GM19240 (cell line): ENCODE data around the gene CNGB1.
"Not testable (repeated sequence)": the region's sequence is repeated elsewhere in the genome, so short reads cannot be mapped to it uniquely, and the experiment has no call there.

ENCODE experiments used
- DNase-seq: peaks from one replicate; pipeline ENCODE4 v3.0.0; 2011; ENCODE audit warnings: low spot score; ENCODE audit not compliant: insufficient read length

The CNGB1 gene

DNA sequence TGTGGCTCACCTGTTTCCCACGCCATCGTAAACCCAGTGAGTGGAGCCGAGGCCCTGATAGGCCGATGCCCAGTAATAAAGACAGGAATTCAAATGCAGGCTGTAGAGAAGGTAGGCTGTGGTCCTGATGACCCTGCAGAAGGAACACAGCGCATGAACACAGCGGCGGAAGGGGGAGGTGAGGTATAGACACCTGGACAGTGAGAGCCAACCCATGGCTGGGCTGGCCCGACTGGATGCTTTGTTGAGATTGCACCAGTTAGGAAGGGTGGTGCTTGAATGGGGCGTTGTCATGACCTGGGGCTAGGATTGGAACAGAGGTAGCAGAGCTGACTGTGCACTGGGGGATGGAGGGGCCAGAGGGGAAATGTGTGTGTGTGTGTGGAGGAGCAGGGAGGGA lies 59.2 kb downstream of the CNGB1 start:
- DNase-seq: no peak

DNA sequence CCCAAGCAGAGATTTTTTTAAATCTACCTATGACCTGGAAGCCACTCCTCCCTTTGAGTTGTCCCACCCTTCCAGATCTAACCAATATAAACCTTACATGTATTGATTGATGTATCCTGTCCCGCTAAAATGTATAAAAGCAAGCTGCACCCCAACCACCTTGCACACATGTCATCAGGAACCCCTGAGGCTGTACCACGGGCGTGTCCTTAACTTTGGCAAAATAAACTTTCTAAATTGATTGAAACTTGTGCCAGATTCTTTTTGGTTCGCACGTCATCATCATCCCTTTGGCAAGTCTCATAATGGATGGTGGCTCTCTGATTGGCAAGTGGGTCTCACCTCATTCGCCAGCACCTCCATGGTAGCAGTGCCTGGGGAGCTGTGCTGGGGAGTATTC lies 60.2 kb downstream of the CNGB1 start:
- no peak for DNase-seq

DNA sequence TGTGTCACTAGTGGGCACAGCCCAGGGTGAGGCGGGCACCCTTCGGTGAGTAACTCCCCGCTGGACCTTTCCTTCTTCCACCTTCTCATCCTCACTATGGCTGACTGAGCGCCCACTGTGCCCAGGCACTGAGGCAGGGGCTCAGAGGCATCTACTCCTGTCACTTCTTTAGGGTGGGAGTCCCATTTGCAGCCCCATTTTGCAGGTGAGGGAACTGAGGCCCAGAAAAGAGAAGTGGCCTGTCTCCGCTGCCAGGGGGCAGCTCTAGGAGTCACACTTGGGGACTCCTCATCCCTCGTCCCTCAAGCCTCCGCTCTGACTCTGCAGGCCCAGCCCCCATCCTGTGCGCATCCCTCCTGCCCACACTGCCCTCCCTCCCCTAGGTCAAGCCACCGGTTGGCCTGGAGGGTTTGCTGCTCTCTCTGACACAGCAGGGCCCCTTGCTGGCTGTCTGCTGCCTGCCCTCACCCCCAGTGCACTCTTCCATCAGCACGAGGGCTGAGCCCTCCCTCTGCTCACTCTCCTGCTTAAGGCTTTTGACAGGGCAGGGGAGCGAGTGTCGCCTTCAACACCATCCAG lies 62.4 kb downstream of the CNGB1 start:
- DNase-seq: no peak

DNA sequence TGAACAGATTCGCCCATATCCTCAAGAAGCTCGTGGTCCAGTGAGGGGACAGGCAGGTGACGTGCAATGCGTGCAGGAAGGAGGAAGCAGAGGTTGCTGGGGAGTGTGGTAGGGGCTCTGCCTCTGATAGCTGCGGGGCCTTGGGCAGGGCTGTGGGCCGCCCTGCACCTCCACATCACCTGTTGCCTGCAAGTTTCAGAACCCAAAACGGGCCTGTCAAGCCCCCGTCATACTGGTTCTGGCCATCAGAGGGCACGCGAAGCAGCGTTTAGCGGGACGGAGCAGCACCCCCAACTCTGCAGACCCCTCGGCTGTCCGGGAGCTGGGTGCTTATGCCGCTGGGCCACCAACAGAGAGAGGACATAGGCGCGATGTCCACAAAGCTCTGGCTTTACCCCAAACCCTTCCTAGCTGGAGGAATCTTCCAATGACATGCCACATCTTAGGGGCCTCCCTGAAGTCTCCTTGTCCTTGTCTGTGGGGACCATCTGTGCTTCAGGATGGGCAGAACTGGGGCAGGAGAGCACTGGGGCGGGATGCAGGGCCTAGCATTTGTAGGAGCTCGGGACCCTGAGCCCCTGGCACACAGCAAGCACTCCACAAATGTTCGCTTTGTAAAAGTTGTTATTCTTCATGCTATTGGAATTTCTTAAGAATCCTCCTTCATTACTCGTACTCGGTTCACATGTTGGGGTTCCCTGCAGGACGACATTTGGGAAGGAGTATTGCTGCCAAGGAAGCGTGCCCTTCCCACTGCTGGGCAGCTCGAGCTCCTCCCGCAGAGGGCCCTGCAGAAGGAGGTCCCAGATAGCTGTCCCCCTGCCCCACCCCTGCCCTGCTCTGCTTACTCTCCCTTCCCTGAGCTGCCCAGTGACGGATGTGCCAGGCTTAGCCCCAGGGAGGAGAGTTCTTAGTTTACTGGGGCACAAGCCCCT lies 64.3 kb downstream of the CNGB1 start:
- DNase-seq: no peak

DNA sequence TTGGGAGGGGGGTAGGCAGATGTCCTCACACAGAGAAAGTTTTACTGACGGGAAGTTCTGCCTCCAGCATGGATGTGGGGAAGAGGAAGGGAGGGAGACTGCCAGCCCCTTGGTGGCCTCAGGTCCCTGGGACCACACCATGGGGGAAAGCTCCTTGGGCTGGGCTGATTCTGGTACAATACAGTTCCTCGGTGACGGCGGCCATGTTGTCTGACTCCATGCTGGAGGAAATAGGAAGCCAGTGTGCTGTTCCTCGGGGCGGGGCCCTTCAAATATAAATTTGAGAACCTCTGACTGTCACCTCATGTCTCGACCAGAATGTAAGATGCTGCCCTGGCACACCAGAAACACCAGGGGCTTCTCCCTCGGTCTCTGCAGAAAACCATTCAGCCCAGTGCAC lies 66.8 kb downstream of the CNGB1 start:
- DNase-seq: no peak

DNA sequence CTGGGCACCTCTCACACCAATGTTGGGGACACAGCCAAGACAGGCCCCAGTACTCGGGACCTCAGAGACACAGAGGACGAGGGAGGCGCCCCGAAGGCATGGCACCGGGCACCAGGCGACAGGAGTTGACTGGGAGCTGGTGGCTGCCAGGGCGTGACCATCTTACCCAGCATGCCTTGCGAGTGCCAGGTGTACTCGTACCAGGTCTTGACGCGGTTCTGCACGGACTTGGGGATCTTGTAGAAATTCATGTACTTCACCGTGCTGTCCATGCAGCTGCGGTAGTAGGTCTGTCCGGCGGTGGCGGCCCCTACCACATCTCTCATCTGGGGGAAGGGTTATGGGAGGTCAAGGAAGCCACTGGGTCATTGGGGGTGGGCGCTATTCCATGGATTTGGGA lies 67.3 kb downstream of the CNGB1 start:
- no peak for DNase-seq

DNA sequence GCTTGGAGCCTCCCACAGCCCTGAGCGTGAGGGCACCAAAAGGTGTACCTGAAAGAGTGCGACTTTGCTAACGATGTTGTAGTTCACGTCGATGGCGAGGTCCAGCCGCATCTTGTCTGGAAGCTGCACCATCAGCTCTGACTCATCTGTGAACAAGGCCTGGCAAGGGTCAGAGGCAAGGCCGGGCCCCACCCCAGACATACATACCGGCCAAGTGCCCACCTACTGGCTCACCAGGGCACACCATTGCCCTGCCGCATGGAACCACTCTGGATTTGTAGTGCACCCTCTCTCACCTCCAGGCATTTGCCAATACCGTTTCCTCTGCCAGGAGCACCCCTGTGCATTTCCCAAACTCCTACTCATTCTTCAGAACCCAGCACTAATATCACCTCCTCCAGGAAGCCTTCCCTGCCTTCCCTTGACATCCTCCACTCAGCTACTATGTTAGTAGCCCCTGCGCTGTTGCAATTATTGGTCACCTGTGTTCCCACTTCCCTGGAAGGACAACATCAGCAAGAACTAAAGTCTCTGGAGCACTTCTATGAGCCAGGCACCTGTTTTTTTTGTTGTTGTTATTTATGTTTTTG lies 69.4 kb downstream of the CNGB1 start:
- DNase-seq: no peak

DNA sequence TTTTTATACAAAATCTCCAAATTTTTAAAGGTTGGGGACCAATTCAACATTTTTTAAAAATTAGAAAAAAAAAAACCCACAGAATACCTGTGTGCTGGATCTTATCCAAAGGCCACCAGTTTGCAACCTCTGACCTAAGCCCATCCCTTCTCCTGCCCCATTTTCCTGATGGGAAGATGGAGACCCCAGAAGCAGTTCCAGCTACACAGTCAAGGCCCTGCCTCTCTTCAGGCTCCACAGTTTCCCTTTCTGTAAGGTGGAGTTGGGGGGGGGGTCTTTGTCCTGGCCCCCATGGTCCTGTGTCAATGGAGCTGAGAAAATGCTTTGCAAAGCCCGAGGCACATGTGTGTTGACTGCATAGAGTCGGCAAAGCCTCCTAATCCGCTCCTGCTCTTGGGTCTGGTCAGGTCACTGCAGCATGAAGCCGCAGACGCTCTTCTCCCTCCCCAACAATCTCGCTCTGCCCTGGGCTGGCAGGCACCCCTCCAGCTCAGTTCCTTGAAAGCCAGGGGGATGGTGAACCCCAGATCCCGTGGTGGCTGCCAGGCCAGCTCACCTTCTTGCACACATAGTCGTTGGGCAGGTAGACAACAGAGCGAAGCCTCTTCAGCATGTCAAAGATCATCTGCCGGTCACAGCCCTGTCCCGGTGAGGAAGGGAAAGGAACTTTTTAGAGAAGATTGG lies 70.0 kb downstream of the CNGB1 start:
- DNase-seq: no peak

DNA sequence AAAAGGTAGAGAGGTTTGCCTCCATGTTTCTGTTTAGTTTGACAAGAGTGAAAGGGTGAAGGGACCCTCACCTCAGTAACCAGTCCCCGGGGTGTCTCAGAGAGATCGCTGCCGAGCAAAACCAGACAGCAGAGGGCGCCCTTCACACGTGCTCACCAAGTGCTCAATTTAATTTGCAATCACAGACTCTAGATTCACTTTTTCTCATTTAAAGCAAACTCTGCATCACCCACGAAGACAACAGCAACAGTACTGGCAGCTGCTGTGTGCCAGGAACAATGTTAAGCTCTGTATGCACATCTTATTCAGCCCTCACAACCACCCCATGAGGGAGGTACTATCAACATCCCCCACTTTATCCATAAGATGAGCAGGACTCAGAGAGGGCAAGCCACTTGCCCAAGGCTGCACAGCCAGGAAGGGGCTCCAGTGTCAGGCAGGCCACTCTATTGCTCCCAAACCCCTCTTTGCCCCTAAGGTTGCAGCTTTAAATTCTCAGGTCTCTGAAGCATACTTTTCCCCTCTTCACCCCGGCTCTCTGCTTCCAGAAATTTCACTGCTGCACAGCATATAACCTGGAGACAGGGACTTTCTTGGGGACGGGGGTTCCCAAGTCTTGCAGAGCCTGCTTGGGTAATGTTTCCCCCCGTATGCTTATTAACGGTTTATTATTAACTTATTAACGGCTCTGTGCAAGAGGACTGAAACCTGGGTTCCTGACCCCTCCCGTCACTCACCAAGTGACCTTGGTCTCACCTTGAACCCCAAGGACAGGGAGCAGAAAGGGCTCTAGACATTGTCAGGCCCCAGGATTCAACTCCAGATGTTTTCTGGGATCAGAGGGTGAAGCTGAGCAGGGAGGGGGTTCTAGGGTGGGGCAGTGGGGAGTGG lies 70.9 kb downstream of the CNGB1 start:
- peak; percentile 55 for DNase-seq

DNA sequence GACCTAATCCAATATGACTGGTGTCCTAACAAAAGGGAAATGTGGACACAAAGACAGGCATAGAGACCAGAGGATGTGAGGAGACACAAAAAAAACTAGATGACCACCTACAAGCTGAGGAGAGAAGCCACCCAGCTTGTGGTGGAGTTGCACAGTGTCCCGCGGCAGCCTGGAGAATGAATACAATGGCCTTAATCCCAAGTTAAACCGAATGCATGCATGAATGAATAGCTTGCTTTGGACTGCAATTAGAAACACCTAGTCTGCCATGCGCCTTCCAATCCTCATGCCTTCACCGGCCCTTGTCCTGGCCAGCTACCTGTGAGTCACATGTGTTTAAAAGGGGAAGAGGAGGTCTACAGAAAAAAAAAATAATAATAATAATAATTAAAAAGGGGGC lies 72.0 kb downstream of the CNGB1 start:
- DNase-seq: no peak

DNA sequence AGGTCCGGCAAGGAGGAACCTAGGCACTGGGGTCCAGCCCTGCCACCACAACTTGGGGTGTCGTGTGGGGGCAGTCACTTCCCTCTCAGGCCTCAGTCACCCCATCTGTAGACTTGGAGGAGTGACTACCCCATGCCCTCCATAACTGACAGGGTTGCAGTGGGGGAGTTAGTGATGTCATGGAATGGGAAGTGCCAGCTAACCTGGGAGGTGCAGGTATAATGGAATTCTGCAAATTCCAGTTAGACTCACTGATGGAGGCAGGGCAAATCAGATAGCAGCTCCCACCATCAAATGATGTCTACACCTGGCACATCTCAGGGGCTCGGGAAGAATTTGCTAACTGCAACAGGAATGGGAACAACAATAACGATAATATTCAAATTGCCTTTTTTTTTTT lies 72.9 kb downstream of the CNGB1 start:
- no peak for DNase-seq

DNA sequence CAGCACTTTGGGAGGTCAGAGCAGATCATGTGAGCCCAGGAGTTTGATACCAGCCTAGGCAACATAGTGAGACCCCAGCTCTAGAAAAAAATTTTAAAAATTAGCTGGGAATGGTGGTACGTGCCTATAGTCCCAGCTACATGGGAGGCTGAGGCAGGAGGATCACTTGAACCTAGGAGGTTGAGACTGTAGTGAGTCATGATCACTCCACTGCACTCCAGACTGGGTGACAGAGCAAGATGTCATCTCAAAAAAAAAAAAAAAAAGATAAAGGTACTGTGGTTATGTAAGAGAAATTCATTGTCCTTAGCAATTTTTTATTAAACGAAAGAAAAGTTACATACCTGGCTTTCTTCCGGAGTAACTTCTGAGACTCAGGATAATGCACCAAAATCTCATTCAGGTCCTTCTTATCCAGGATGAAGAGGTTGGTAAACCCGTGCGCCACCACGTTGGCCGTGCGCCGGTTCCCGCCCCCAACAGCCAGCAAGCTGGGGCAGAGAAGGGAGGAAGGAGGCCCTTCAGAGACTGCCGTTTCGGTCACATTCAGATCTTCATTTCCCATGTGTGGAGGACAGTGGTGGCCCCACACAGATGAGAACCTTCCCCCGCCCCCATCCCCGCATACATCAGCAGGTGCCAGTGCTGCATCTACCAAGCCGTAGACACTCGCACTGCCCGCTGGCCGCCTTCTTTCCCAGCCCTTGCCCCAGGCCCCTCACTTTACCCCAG lies 73.7 kb downstream of the CNGB1 start:
- no peak for DNase-seq

DNA sequence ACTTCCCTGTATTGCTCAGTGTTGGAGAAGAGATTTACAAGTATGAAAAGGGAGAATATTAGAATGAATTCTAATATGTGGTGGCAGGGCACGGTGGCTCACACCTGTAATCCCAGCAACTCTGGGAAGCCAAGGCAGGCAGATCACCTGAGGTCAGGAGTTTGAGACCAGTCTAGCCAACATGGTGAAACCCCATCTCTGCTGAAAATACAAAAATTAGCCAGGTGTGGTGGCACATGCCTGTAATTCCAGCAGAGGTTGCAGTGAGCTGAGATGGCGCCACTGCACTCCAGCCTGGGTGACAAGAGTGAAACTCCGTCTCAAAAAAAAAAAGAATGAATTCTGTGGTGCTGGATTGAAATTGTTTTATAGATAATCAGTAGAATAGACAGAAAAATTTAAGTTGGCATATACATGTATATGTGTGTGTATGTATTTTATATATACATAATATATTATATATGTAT lies 75.8 kb downstream of the CNGB1 start:
- DNase-seq: not testable (repeated sequence)

DNA sequence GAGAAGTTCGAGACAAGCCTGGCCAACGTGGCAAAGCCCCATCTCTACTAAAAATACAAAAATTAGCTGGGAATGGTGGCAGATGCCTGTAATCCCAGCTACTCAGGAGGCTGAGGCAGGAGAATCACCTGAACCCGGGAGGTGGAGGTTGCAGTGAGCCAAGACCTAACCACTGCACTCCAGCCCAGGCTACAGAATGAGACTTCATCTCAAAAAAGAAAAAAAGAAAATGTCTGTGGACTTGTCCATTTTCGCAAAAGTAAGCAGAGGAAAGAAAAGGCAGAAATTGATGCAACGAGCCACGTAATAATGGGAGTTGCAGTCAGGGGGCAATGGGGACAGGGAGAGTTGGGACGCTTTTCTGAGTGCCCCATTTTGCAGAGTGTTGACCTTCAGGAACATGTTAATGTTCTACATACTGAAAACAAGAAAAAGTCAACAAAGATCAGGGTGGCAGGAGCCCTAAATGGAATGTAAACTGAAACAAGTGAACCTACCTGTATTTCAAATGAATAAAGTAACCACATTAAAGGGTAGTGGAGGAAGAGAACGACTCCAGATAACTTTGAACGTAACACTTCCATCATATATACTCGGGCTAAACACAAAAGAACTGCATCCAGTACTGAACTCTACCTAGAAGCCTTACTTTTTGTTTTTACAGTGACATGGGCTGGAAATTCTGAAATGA lies 76.4 kb downstream of the CNGB1 start:
- DNase-seq: no peak

DNA sequence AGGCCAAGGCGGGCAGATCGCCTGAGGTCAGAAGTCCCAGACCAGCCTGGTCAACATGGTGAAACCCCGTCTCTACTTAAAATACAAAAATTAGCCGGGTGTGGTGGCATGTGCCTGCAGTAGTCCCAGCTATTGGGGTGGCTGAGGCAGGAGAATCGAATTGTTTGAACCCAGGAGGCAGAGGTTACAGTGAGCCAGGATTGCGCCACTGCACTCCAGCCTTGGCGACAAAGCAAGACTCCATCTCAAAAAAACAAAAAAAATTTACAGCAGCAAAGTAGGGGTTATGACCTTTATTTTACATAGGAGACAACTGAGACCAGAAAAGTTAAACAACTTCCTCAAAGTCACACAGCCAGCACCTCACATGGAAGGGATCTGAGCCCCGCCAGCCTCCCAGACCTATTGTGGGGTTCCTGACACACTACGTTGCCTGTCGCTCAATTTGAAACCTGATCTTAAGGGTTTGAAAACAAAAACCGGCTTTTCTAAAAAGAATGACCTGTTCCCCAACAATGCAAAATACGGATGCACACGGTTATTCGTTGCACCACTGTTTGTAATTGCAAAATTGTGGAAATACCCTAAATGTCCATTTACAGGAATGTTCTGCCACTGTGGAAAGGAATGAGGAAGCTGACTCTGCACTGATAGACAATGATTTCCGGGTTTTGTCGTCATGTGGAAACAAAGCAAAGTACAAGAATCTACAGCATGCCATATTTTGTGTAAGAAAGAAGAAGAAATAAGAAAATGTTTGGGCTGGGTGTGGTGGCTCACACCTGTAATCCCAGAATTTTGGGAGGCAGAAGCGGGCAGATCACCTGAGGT lies 77.2 kb downstream of the CNGB1 start:
- no peak for DNase-seq

DNA sequence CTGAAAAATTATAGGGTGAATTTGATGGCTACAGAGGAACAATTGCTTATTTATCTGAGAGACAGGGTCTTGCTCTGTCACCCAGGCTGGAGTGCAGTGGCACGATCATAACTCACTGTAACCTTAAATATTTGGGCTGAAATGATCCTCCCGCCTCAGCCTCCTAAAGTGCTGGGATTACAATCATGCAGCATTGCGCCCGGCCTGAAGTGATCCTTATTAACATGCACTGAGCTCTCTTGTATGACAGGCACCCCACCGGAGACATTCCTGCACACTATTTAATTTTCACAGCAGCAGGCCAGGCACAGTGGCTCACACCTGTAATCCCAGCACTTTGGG lies 77.7 kb downstream of the CNGB1 start:
- no peak for DNase-seq

DNA sequence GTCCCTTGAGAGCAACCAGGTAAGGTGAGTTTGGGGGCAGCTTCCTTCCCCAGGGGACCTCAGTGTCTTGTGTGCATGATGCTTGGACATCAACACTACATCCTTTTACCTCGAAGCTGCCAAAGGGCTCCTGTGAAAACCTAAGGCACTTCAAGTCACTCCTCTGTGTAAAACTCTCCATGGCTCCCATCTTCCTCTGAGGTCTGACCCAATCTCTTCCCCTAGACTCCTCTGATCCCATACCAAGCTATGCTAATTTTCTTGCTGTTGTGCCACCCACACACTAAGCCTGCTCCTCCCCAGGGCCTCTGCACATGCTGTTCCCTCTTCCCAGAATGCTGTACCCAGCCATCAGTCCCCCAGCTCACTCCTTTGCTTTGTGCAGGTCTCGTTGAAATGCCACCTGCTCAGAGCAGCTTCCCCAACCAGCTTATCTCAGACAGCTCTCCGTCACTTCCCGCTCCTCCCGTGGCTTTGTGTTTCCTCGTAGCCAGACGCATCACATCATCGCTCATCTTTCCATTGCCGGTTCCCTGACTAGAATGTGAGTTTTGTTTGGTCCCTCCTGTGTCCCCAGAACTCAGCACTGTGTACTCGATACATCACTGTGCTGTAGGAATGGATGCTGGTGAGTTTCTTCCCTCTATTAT lies 78.4 kb downstream of the CNGB1 start:
- DNase-seq: no peak

DNA sequence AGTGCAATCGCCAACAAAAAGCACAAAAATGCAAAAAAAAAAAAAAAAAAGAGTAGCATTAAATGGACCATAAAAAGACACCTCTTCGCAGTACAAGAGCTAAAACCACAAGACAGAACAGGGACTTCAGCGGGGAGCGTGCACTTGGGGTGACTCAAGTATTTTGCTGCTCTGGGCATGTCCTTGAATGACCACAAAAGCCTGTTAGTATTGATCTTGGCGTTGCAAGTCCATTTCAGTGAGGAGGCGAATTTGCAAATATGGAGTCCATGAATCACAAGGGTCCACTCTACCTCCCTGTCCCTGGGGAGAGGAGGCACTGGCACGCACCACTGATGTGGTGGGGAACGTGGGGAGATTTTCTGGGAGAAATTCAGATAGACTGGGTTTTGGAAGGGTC lies 78.9 kb downstream of the CNGB1 start:
- no peak for DNase-seq
